Activated CD8-positive, alpha-beta memory T cell treated with anti-CD3 and anti-CD28 coated beads, Interleukin-2, amount 50 U/mL, for 24 hours (primary cell): Measurements from ENCODE around the gene HLA-E.
"Not testable (repeated sequence)": the region's sequence is repeated elsewhere in the genome, so short reads cannot be mapped to it uniquely, and the experiment has no call there.

Experiments
- DNase-seq: peaks from one replicate; pipeline ENCODE4 v3.0.0-alpha.2; 2020; ENCODE audit errors: extremely low read depth

The HLA-E gene

GRCh38 chr6:30481211-30481964 is 7.9 kb upstream of the HLA-E start:
- no peak for DNase-seq

GRCh38 chr6:30481965-30482644 is 7.2 kb upstream of the HLA-E start:
- not testable (repeated sequence) for DNase-seq

- no peak for DNase-seq
Measured at GRCh38 chr6:30483677-30484279, 5.5 kb upstream of the HLA-E start.

DNA sequence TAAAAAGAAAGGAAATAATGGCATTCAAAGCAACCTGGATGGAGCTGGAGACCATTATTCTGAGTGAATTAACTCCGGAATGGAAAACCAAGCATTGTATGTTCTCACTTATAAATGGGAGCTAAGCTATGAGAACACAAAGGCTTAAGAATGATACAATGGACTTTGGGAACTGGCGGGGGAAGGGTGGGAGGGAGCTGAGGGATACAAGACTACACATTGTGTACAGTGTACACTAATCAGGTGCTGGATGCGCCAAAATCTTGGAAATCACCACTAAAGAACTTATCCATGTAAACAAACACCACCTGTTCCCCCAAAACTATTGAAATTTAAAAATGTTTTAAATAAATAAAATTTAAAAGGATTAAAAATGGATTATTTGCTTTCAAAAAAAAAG is 4.1 kb upstream of the HLA-E start:
- DNase-seq = no peak

GRCh38 chr6:30487926-30488325 is 1.4 kb upstream of the HLA-E start:
- no peak for DNase-seq

DNA sequence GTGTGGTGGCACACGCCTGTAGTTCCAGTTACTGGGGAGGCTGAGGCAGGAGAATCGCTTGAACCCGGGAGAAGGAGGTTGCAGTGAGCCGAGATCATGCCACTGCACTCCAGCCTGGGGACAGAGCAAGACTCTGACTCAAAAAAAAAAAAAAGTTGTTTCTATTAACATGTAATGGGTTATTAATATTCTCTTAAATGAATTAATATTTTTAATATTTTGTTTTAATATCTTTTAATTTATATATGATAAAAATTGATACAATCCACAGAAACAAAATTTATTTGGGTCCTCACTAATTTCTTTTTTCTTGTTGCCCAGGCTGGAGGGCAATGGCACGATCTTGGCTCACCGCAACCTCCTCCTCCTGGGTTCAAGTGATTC is 620 bp upstream of the HLA-E start:
- not testable (repeated sequence) for DNase-seq

DNA sequence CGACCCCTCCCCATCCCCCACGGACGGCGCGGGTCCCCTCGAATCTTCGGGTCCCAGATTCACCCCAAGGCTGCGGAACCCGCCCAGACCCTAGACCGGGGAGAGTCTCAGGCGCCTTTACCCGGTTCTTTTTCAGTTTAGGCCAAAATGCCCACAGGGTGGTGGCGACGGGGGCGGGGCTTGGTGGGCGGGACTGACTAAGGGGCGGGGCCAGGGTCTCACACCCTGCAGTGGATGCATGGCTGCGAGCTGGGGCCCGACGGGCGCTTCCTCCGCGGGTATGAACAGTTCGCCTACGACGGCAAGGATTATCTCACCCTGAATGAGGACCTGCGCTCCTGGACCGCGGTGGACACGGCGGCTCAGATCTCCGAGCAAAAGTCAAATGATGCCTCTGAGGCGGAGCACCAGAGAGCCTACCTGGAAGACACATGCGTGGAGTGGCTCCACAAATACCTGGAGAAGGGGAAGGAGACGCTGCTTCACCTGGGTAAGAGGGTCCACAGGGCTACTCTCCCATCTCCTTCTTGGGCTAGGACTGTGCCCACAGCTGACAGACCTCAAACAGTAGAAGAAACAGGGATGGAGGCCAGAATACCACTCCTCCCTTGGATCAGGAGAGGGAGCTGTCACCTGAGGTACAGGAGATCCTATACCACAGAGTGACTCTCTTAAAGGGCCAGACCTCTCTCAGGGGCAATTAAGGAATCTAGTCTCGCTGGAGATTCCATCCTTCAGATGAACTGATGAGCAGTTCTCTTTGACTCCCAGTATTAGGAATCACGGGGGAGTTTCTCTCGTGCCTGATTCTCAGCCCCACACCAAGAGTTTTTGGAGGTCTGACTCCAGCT is 942 bp downstream of the HLA-E start:
- peak; percentile 49 for DNase-seq

- not testable (repeated sequence) for DNase-seq
Measured at GRCh38 chr6:30491291-30491953, 2.1 kb downstream of the HLA-E start.

DNA sequence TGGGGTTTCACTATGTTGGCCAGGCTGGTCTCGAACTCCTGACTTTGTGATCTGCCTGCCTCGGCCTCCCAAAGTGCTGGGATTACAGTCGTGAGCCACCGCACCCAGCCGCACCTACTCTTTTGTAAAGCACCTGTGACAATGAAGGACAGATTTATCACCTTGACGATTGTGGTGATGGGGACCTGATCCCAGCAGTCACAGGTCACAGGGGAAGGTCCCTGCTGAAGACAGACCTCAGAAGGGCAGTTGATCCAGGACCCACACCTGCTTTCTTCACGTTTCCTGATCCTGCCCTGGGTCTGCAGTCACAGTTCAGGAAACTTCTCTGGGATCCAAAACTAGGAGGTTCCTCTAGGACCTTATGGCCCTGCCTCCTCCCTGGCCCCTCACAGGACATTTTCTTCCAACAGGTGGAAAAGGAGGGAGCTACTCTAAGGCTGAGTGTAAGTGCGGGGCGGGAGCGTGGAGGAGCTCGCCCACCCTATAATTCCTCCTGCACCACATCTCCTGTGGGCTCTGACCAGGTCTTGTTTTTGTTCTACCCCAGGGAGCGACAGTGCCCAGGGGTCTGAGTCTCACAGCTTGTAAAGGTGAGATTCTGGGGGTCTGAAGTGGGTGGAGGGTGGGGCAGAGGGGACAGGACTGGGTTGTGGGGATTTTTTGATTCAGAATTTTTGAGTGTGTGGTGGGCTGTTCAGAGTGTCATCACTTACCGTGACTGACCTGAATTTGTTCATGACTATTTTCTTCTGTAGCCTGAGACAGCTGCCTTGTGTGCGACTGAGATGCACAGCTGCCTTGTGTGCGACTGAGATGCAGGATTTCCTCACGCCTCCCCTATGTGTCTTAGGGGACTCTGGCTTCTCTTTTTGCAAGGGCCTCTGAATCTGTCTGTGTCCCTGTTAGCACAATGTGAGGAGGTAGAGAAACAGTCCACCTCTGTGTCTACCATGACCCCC is 3.0 kb downstream of the HLA-E start:
- no peak for DNase-seq

GRCh38 chr6:30493643-30494250 is 4.4 kb downstream of the HLA-E start:
- no peak for DNase-seq

GRCh38 chr6:30494291-30494861 is 5.1 kb downstream of the HLA-E start:
- no peak for DNase-seq

GRCh38 chr6:30495060-30495459 is 5.8 kb downstream of the HLA-E start:
- not testable (repeated sequence) for DNase-seq

DNA sequence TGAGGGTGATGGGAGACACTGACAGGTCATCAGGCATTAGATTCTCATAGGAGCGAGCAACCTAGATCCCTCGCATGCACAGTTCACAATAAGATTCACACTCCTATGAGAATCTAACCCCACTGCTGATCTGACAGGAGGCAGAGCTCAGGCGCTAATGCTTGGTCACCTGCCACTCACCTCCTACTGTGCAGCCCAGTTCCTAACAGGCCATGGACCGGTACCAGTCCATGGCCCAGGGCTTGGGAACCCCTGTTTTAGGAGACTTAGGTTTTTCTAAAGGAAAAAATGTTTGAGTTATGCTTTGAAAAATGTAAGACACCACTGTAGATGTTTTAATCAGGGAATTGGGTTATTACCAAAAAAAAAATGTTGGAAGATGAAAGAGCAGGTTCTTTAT is 6.7 kb downstream of the HLA-E start:
- no peak for DNase-seq

DNA sequence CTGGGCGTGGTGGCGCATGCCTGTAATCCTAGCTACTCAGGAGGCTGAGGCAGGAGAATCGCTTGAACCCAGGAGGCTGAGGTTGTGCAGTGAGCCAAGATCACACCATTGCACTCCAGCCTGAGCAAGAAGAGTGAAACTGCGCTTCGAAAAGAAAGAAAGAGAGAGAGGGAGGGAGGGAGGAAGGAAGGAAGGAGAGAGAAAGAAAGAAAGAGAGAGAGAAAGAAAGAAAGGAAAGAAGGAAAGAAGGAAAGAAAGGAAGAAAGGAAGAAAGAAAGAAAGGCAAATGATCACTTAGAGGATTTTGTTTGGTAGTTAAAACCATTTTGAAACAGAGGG is 7.9 kb downstream of the HLA-E start:
- DNase-seq = not testable (repeated sequence)

- no peak for DNase-seq
Measured at GRCh38 chr6:30497714-30498113, 8.4 kb downstream of the HLA-E start.

GRCh38 chr6:30498705-30499104 is 9.4 kb downstream of the HLA-E start:
- DNase-seq = not testable (repeated sequence)

GRCh38 chr6:30500421-30501355 is 11.4 kb downstream of the HLA-E start:
- DNase-seq = no peak
